ENCODE results near the gene LAMB1. TPM values are rescaled to one million over a fixed set of nuclear protein-coding genes. Genes with fewer than 3 reads are reported as not detected.

Gene LAMB1
- total and polyA plus RNA-seq, 2 of the 13 experiments (the other 11 are each of a cell fraction or from before 2014, with no cell fraction given), result 109 to 124 TPM

DNA sequence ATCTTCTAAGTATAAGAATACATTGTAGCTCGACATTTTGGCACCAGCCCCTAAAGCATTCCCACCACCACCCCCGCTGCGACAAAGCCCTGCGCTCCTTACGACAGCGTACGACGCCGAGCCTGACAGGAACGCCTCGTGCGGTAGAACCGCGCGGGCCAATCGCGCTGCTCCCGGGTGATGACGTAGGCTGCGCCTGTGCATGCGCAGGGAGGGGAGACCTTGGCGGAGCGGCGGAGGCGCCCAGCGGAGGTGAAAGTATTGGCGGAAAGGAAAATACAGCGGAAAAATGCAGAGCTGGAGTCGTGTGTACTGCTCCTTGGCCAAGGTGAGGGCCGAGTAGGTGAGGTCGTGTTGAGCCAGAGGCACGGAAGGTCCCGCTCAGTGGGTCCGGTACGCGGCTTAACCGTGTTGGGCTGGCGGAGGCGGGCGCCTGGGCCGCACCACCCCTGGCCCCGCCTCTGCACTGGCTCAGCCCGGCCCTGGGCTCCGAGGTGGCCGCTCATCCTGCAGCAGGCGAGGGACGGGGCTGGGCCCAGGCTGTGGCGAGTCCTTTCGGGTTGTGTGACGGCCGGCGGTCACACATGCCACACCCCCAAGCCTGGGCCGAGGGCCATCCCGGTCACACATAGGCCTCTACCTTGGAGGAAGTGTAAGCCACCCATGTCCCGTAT is 111.9 kb downstream of the LAMB1 start, which contains the start of gene DLD (continued):
- no peak for TF ChIP-seq GTF2F1 (IDR thresholded peaks at IDR 0.05; ENCODE audit: low read length)
- TF ChIP-seq, protein P1, sequence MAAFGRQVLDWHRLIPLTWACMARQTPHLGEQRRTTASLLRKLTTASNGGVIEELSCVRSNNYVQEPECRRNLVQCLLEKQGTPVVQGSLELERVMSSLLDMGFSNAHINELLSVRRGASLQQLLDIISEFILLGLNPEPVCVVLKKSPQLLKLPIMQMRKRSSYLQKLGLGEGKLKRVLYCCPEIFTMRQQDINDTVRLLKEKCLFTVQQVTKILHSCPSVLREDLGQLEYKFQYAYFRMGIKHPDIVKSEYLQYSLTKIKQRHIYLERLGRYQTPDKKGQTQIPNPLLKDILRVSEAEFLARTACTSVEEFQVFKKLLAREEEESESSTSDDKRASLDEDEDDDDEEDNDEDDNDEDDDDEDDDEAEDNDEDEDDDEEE (CRISPR knock-in tag; IDR thresholded peaks at IDR 0.05), result 0 out of 2 replicates have a peak, but pooled peaks have one; percentile 60
- TF ChIP-seq MEIS1 (CRISPR knock-in tag; IDR thresholded peaks at IDR 0.05; ENCODE audit: borderline replicate concordance), result peak; percentile 42; the same call in 1 of the 2 replicates
- peak; percentile 68; the same call in 1 of the 2 replicates for TF ChIP-seq ZNF451 (CRISPR knock-in tag; IDR thresholded peaks at IDR 0.05)
- 0 out of 2 replicates have a peak, but pooled peaks have one; percentile 22 for TF ChIP-seq ZNF44 (CRISPR knock-in tag; IDR thresholded peaks at IDR 0.05)
- peak; percentile 70 for TF ChIP-seq CBX5 (CRISPR knock-in tag; IDR thresholded peaks at IDR 0.05; ENCODE audit: borderline replicate concordance)
- TF ChIP-seq, protein P2, sequence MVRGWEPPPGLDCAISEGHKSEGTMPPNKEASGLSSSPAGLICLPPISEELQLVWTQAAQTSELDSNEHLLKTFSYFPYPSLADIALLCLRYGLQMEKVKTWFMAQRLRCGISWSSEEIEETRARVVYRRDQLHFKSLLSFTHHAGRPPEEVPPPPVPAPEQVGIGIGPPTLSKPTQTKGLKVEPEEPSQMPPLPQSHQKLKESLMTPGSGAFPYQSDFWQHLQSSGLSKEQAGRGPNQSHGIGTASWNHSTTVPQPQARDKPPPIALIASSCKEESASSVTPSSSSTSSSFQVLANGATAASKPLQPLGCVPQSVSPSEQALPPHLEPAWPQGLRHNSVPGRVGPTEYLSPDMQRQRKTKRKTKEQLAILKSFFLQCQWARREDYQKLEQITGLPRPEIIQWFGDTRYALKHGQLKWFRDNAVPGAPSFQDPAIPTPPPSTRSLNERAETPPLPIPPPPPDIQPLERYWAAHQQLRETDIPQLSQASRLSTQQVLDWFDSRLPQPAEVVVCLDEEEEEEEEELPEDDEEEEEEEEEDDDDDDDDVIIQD (CRISPR knock-in tag; IDR thresholded peaks at IDR 0.05; ENCODE audit: low read depth), result 0 out of 2 replicates have a peak, but pooled peaks have one; percentile 14
- 0 out of 2 replicates have a peak, but pooled peaks have one; percentile 35 for TF ChIP-seq ZNF367 (CRISPR knock-in tag; IDR thresholded peaks at IDR 0.05; ENCODE audit: borderline replicate concordance)
- TF ChIP-seq HNRNPUL1 (IDR thresholded peaks at IDR 0.05; ENCODE audit: low read depth, low read length), result no peak
- TF ChIP-seq ZBTB1 (CRISPR knock-in tag; IDR thresholded peaks at IDR 0.05; ENCODE audit: borderline replicate concordance), result no peak
- TF ChIP-seq, protein P3, sequence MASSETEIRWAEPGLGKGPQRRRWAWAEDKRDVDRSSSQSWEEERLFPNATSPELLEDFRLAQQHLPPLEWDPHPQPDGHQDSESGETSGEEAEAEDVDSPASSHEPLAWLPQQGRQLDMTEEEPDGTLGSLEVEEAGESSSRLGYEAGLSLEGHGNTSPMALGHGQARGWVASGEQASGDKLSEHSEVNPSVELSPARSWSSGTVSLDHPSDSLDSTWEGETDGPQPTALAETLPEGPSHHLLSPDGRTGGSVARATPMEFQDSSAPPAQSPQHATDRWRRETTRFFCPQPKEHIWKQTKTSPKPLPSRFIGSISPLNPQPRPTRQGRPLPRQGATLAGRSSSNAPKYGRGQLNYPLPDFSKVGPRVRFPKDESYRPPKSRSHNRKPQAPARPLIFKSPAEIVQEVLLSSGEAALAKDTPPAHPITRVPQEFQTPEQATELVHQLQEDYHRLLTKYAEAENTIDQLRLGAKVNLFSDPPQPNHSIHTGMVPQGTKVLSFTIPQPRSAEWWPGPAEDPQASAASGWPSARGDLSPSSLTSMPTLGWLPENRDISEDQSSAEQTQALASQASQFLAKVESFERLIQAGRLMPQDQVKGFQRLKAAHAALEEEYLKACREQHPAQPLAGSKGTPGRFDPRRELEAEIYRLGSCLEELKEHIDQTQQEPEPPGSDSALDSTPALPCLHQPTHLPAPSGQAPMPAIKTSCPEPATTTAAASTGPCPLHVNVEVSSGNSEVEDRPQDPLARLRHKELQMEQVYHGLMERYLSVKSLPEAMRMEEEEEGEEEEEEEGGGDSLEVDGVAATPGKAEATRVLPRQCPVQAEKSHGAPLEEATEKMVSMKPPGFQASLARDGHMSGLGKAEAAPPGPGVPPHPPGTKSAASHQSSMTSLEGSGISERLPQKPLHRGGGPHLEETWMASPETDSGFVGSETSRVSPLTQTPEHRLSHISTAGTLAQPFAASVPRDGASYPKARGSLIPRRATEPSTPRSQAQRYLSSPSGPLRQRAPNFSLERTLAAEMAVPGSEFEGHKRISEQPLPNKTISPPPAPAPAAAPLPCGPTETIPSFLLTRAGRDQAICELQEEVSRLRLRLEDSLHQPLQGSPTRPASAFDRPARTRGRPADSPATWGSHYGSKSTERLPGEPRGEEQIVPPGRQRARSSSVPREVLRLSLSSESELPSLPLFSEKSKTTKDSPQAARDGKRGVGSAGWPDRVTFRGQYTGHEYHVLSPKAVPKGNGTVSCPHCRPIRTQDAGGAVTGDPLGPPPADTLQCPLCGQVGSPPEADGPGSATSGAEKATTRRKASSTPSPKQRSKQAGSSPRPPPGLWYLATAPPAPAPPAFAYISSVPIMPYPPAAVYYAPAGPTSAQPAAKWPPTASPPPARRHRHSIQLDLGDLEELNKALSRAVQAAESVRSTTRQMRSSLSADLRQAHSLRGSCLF (CRISPR knock-in tag; IDR thresholded peaks at IDR 0.05; ENCODE audit: borderline replicate concordance), result no peak
- TF ChIP-seq ZSCAN29 (CRISPR knock-in tag; conservative IDR thresholded peaks at IDR 0.05), result peak; percentile 72; the same call in 1 of the 2 replicates
- TF ChIP-seq ZNF580 (CRISPR knock-in tag; IDR thresholded peaks at IDR 0.05; ENCODE audit: borderline replicate concordance, low read depth), result peak; percentile 59; the same call in 1 of the 2 replicates
- TF ChIP-seq, protein P4, sequence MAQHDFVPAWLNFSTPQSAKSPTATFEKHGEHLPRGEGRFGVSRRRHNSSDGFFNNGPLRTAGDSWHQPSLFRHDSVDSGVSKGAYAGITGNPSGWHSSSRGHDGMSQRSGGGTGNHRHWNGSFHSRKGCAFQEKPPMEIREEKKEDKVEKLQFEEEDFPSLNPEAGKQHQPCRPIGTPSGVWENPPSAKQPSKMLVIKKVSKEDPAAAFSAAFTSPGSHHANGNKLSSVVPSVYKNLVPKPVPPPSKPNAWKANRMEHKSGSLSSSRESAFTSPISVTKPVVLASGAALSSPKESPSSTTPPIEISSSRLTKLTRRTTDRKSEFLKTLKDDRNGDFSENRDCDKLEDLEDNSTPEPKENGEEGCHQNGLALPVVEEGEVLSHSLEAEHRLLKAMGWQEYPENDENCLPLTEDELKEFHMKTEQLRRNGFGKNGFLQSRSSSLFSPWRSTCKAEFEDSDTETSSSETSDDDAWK (CRISPR knock-in tag; IDR thresholded peaks at IDR 0.05), result no peak
- no peak for TF ChIP-seq ZUFSP (CRISPR knock-in tag; IDR thresholded peaks at IDR 0.05; ENCODE audit: borderline replicate concordance)
- TF ChIP-seq SCMH1 (CRISPR knock-in tag; IDR thresholded peaks at IDR 0.05; ENCODE audit: borderline replicate concordance), result no peak
- TF ChIP-seq NAIF1 (CRISPR knock-in tag; IDR thresholded peaks at IDR 0.05; ENCODE audit: borderline replicate concordance), result peak; percentile 98

All from HepG2 (cell line).